ENCODE results near the gene DHRS2. TPM values are rescaled to one million over a fixed set of nuclear protein-coding genes. Genes with fewer than 3 reads are reported as not detected.

The DHRS2 gene
- total and polyA plus RNA-seq, 2 of the 13 experiments (the other 11 are each of a cell fraction or from before 2014, with no cell fraction given) = 1,621 to 3,021 TPM

DNA sequence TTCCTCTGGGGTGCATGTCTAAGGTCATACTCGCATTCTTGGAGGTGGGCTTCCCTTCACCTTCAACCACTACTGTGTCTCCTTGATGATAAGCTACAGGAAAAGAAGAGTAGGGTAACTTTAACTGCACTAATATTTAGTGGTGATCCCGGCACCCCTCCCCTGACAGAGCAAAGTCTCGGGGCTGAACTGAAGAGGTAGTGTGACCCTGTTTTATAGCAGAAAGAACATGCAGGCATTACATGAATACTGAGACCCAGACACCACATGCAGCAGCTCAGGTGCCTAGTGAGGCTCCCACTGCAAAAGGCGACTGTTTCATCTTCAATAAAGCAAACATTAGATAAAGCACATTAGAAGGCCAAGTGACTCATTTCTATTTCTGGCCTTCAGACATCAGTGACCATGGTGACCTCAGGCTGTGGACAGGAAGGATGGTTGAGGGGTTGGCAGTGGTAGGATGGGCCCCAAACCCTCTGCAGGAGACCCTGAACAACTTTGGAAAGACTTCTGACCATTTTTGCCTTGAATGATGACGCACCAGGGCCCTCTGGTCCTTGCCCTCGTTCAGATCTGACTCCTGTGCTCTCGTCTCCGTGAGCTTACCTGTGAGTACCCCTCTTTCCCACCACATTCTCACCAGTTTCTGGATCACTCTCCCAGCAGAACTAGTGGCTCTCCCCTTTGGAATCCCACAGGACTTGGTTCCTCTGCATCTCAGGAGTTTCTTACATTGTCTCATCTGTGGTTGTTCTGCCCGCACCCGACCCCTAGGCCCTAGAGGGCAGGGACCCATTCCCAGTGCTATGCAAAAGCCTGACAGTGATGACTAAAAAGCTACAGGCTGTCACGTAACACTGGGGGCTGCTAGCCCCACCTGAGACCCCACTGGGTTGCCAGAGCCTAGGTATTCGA lies 33.7 kb upstream of the DHRS2 start (continued):
- TF ChIP-seq, protein P1, sequence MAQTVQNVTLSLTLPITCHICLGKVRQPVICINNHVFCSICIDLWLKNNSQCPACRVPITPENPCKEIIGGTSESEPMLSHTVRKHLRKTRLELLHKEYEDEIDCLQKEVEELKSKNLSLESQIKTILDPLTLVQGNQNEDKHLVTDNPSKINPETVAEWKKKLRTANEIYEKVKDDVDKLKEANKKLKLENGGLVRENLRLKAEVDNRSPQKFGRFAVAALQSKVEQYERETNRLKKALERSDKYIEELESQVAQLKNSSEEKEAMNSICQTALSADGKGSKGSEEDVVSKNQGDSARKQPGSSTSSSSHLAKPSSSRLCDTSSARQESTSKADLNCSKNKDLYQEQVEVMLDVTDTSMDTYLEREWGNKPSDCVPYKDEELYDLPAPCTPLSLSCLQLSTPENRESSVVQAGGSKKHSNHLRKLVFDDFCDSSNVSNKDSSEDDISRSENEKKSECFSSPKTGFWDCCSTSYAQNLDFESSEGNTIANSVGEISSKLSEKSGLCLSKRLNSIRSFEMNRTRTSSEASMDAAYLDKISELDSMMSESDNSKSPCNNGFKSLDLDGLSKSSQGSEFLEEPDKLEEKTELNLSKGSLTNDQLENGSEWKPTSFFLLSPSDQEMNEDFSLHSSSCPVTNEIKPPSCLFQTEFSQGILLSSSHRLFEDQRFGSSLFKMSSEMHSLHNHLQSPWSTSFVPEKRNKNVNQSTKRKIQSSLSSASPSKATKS (CRISPR knock-in tag; IDR thresholded peaks at IDR 0.05) = no peak
- TF ChIP-seq ZNF263 (CRISPR knock-in tag; IDR thresholded peaks at IDR 0.05) (peak; percentile 65), ZFP41 (CRISPR knock-in tag; IDR thresholded peaks at IDR 0.05; ENCODE audit: borderline replicate concordance) (no peak), MEF2D (CRISPR knock-in tag; IDR thresholded peaks at IDR 0.05) (peak; percentile 100), MAFF (IDR thresholded peaks at IDR 0.05; ENCODE audit: low read depth, low read length) (peak; percentile 12; the same call in 1 of the 2 replicates), ZNF512B (CRISPR knock-in tag; IDR thresholded peaks at IDR 0.05; ENCODE audit: borderline replicate concordance) (no peak), HMG20B (CRISPR knock-in tag; conservative IDR thresholded peaks at IDR 0.05) (peak; percentile 80; the same call in 1 of the 2 replicates), CENPT (CRISPR knock-in tag; IDR thresholded peaks at IDR 0.05; ENCODE audit: low read depth) (no peak), POGZ (CRISPR knock-in tag; IDR thresholded peaks at IDR 0.05) (peak; percentile 85), RAD21 (CRISPR knock-in tag; IDR thresholded peaks at IDR 0.05) (no peak), SRSF9 (IDR thresholded peaks at IDR 0.05; ENCODE audit: borderline replicate concordance, insufficient read depth, low read depth, low read length, poor library complexity, severe bottlenecking) (no peak), MYC (CRISPR knock-in tag; IDR thresholded peaks at IDR 0.05; ENCODE audit: borderline replicate concordance) (peak; percentile 66; the same call in 1 of the 2 replicates), ZNF891 (CRISPR knock-in tag; IDR thresholded peaks at IDR 0.05) (no peak; the same call in none of the 2 replicates)
- TF ChIP-seq, protein P2, sequence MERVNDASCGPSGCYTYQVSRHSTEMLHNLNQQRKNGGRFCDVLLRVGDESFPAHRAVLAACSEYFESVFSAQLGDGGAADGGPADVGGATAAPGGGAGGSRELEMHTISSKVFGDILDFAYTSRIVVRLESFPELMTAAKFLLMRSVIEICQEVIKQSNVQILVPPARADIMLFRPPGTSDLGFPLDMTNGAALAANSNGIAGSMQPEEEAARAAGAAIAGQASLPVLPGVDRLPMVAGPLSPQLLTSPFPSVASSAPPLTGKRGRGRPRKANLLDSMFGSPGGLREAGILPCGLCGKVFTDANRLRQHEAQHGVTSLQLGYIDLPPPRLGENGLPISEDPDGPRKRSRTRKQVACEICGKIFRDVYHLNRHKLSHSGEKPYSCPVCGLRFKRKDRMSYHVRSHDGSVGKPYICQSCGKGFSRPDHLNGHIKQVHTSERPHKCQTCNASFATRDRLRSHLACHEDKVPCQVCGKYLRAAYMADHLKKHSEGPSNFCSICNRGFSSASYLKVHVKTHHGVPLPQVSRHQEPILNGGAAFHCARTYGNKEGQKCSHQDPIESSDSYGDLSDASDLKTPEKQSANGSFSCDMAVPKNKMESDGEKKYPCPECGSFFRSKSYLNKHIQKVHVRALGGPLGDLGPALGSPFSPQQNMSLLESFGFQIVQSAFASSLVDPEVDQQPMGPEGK (CRISPR knock-in tag; IDR thresholded peaks at IDR 0.05) = peak; percentile 50; the same call in 1 of the 2 replicates
- TF ChIP-seq, protein P3, sequence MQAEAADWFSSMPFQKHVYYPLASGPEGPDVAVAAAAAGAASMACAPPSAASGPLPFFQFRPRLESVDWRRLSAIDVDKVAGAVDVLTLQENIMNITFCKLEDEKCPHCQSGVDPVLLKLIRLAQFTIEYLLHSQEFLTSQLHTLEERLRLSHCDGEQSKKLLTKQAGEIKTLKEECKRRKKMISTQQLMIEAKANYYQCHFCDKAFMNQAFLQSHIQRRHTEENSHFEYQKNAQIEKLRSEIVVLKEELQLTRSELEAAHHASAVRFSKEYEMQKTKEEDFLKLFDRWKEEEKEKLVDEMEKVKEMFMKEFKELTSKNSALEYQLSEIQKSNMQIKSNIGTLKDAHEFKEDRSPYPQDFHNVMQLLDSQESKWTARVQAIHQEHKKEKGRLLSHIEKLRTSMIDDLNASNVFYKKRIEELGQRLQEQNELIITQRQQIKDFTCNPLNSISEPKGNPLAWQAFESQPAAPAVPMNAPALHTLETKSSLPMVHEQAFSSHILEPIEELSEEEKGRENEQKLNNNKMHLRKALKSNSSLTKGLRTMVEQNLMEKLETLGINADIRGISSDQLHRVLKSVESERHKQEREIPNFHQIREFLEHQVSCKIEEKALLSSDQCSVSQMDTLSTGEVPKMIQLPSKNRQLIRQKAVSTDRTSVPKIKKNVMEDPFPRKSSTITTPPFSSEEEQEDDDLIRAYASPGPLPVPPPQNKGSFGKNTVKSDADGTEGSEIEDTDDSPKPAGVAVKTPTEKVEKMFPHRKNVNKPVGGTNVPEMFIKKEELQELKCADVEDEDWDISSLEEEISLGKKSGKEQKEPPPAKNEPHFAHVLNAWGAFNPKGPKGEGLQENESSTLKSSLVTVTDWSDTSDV (CRISPR knock-in tag; IDR thresholded peaks at IDR 0.05) = no peak
- TF ChIP-seq, protein P4, sequence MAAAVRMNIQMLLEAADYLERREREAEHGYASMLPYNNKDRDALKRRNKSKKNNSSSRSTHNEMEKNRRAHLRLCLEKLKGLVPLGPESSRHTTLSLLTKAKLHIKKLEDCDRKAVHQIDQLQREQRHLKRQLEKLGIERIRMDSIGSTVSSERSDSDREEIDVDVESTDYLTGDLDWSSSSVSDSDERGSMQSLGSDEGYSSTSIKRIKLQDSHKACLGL (CRISPR knock-in tag; IDR thresholded peaks at IDR 0.05) = peak; percentile 16; the same call in 1 of the 2 replicates

Measured in HepG2 (cell line).